Parathyroid adenoma (tissue), 2 donors: ENCODE measurements around the gene HBA1.
"Not testable (repeated sequence)": the region's sequence is repeated elsewhere in the genome, so short reads cannot be mapped to it uniquely, and the experiment has no call there.

Experiments used
- H2AFZ ChIP-seq: fragments of 300-600 bp; sonication (generic); one replicate; pipeline ENCODE4 v1.7.0; 2017; ENCODE audit warnings: antibody characterized with exemption, mild to moderate bottlenecking
- H3K27ac ChIP-seq: fragments of 300-600 bp; sonication (generic); one replicate; pipeline ENCODE4 v1.7.0; 2017
- H3K27me3 ChIP-seq: fragments of 300-600 bp; sonication (generic); one replicate; pipeline ENCODE4 v1.7.0; 2017; ENCODE audit warnings: low read length; ENCODE audit not compliant: control insufficient read depth, insufficient read depth
- H3K36me3 ChIP-seq: fragments of 300-600 bp; sonication (generic); one replicate; pipeline ENCODE4 v1.7.0; 2017; ENCODE audit warnings: low read length; ENCODE audit not compliant: control insufficient read depth, insufficient read depth
- H3K4me1 ChIP-seq: fragments of 300-600 bp; sonication (generic); one replicate; pipeline ENCODE4 v1.7.0; 2017; ENCODE audit warnings: control low read depth
- H3K4me2 ChIP-seq: fragments of 300-600 bp; sonication (generic); one replicate; pipeline ENCODE4 v1.7.0; 2017; ENCODE audit warnings: low read length
- H3K4me3 ChIP-seq: fragments of 300-600 bp; sonication (generic); one replicate; pipeline ENCODE4 v1.7.0; 2017; ENCODE audit warnings: low read depth, low read length
- H3K79me2 ChIP-seq: fragments of 300-600 bp; sonication (generic); one replicate; pipeline ENCODE4 v1.7.0; 2017; ENCODE audit warnings: control low read depth
- H3K9ac ChIP-seq: fragments of 300-600 bp; sonication (generic); one replicate; pipeline ENCODE4 v1.7.0; 2017; ENCODE audit warnings: mild to moderate bottlenecking
- H3K9me3 ChIP-seq: fragments of 300-600 bp; sonication (generic); one replicate; pipeline ENCODE4 v1.7.0; 2017; ENCODE audit warnings: low read length; ENCODE audit not compliant: control insufficient read depth
- TF ChIP-seq, protein P1 (sequence below): fragments of 300-600 bp; sonication (generic); IDR thresholded peaks from one replicate; pipeline ENCODE4 v1.7.0; 2017; ENCODE audit warnings: antibody characterized with exemption, mild to moderate bottlenecking
- donor health status: primary hyperparathyroidism.

The HBA1 gene

DNA sequence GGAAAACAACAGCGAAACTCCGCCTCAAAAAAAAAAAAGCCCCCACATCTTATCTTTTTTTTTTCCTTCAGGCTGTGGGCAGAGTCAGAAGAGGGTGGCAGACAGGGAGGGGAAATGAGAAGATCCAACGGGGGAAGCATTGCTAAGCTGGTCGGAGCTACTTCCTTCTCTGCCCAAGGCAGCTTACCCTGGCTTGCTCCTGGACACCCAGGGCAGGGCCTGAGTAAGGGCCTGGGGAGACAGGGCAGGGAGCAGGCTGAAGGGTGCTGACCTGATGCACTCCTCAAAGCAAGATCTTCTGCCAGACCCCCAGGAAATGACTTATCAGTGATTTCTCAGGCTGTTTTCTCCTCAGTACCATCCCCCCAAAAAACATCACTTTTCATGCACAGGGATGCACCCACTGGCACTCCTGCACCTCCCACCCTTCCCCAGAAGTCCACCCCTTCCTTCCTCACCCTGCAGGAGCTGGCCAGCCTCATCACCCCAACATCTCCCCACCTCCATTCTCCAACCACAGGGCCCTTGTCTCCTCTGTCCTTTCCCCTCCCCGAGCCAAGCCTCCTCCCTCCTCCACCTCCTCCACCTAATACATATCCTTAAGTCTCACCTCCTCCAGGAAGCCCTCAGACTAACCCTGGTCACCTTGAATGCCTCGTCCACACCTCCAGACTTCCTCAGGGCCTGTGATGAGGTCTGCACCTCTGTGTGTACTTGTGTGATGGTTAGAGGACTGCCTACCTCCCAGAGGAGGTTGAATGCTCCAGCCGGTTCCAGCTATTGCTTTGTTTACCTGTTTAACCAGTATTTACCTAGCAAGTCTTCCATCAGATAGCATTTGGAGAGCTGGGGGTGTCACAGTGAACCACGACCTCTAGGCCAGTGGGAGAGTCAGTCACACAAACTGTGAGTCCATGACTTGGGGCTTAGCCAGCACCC, 1.2 kb upstream of the HBA1 start:
- Histone ChIP-seq H3K4me3 (no peak overlapping the region), H3K4me2 (no peak overlapping the region), H3K4me1 (no peaks in the 10 kb centered on the region), H3K9me3 (no peaks in the 10 kb centered on the region), H3K79me2 (no peaks in the 10 kb centered on the region), H3K27ac (no peak overlapping the region), H3K27me3 (peaks cover 6% of the 10 kb centered on the region), H2AFZ (no peak overlapping the region), H3K9ac (no peak overlapping the region), H3K36me3 (no peaks in the 10 kb centered on the region)
- TF ChIP-seq, protein P1, sequence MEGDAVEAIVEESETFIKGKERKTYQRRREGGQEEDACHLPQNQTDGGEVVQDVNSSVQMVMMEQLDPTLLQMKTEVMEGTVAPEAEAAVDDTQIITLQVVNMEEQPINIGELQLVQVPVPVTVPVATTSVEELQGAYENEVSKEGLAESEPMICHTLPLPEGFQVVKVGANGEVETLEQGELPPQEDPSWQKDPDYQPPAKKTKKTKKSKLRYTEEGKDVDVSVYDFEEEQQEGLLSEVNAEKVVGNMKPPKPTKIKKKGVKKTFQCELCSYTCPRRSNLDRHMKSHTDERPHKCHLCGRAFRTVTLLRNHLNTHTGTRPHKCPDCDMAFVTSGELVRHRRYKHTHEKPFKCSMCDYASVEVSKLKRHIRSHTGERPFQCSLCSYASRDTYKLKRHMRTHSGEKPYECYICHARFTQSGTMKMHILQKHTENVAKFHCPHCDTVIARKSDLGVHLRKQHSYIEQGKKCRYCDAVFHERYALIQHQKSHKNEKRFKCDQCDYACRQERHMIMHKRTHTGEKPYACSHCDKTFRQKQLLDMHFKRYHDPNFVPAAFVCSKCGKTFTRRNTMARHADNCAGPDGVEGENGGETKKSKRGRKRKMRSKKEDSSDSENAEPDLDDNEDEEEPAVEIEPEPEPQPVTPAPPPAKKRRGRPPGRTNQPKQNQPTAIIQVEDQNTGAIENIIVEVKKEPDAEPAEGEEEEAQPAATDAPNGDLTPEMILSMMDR, result no peak

DNA sequence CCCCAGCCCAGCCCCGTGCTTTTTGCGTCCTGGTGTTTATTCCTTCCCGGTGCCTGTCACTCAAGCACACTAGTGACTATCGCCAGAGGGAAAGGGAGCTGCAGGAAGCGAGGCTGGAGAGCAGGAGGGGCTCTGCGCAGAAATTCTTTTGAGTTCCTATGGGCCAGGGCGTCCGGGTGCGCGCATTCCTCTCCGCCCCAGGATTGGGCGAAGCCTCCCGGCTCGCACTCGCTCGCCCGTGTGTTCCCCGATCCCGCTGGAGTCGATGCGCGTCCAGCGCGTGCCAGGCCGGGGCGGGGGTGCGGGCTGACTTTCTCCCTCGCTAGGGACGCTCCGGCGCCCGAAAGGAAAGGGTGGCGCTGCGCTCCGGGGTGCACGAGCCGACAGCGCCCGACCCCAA, 474 bp upstream of the HBA1 start:
- H3K36me3 ChIP-seq, H2AFZ ChIP-seq, H3K79me2 ChIP-seq, H3K9me3 ChIP-seq, H3K9ac ChIP-seq, H3K27me3 ChIP-seq, H3K4me1 ChIP-seq, H3K4me3 ChIP-seq, H3K27ac ChIP-seq, H3K4me2 ChIP-seq: not testable (repeated sequence)

DNA sequence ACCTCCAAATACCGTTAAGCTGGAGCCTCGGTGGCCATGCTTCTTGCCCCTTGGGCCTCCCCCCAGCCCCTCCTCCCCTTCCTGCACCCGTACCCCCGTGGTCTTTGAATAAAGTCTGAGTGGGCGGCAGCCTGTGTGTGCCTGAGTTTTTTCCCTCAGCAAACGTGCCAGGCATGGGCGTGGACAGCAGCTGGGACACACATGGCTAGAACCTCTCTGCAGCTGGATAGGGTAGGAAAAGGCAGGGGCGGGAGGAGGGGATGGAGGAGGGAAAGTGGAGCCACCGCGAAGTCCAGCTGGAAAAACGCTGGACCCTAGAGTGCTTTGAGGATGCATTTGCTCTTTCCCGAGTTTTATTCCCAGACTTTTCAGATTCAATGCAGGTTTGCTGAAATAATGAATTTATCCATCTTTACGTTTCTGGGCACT, 928 bp downstream of the HBA1 start:
- H3K9me3 ChIP-seq, result no peaks in the 10 kb centered on the region
- peaks cover 9% of the 10 kb centered on the region for H3K4me1 ChIP-seq
- H2AFZ ChIP-seq, result no peak overlapping the region
- H3K9ac ChIP-seq, result no peak overlapping the region
- no peaks in the 10 kb centered on the region for H3K36me3 ChIP-seq
- no peaks in the 10 kb centered on the region for H3K79me2 ChIP-seq
- no peak overlapping the region for H3K4me3 ChIP-seq
- no peak overlapping the region for H3K4me2 ChIP-seq
- peaks cover 6% of the 10 kb centered on the region for H3K27me3 ChIP-seq
- TF ChIP-seq, protein P1, result no peak
- no peak overlapping the region for H3K27ac ChIP-seq

DNA sequence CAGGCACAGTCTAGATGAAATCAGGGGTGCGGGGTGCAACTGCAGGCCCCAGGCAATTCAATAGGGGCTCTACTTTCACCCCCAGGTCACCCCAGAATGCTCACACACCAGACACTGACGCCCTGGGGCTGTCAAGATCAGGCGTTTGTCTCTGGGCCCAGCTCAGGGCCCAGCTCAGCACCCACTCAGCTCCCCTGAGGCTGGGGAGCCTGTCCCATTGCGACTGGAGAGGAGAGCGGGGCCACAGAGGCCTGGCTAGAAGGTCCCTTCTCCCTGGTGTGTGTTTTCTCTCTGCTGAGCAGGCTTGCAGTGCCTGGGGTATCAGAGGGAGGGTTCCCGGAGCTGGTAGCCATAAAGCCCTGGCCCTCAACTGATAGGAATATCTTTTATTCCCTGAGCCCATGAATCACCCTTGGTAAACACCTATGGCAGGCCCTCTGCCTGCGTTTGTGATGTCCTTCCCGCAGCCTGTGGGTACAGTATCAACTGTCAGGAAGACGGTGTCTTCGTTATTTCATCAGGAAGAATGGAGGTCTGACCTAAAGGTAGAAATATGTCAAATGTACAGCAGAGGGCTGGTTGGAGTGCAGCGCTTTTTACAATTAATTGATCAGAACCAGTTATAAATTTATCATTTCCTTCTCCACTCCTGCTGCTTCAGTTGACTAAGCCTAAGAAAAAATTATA, 1.6 kb downstream of the HBA1 start:
- Histone ChIP-seq H3K36me3 (no peaks in the 10 kb centered on the region), H3K4me3 (no peak overlapping the region), H3K9ac (no peak overlapping the region), H3K9me3 (no peaks in the 10 kb centered on the region), H3K4me2 (no peak overlapping the region), H3K4me1 (peaks cover 9% of the 10 kb centered on the region), H3K79me2 (no peaks in the 10 kb centered on the region), H3K27ac (no peak overlapping the region), H2AFZ (no peak overlapping the region), H3K27me3 (peaks cover 6% of the 10 kb centered on the region)
- TF ChIP-seq, protein P1, result no peak

DNA sequence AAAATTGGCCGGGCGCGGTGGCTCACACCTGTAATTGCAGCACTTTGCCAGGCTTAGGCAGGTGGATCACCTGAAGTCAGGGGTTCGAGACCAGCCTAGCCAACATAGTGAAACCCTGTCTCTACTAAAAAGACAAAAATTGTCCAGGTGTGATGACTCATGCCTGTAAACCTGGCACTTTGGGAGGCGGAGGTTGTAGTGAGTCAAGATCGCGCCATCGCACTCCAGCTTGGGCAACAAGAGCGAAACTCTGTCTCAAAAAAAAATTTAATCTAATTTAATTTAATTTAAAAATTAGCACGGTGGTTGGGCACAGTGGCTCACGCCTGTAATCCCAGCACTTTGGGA, 2.2 kb downstream of the HBA1 start:
- Histone ChIP-seq H3K4me3 (no peak overlapping the region), H3K4me1 (peaks cover 9% of the 10 kb centered on the region), H3K9me3 (no peaks in the 10 kb centered on the region), H3K9ac (no peak overlapping the region), H3K79me2 (no peaks in the 10 kb centered on the region), H3K27ac (no peak overlapping the region), H3K4me2 (no peak overlapping the region), H3K36me3 (no peaks in the 10 kb centered on the region), H3K27me3 (peaks cover 6% of the 10 kb centered on the region), H2AFZ (no peak overlapping the region)
- TF ChIP-seq, protein P1, result no peak
